ENCODE results near the gene BRSK2. TPM values are rescaled to one million over a fixed set of nuclear protein-coding genes. Genes with fewer than 3 reads are reported as not detected.

BRSK2 gene
- total and polyA plus RNA-seq, 2 of the 4 experiments (the other 2 are of a cell fraction) = 0.18 to 0.62 TPM

DNA sequence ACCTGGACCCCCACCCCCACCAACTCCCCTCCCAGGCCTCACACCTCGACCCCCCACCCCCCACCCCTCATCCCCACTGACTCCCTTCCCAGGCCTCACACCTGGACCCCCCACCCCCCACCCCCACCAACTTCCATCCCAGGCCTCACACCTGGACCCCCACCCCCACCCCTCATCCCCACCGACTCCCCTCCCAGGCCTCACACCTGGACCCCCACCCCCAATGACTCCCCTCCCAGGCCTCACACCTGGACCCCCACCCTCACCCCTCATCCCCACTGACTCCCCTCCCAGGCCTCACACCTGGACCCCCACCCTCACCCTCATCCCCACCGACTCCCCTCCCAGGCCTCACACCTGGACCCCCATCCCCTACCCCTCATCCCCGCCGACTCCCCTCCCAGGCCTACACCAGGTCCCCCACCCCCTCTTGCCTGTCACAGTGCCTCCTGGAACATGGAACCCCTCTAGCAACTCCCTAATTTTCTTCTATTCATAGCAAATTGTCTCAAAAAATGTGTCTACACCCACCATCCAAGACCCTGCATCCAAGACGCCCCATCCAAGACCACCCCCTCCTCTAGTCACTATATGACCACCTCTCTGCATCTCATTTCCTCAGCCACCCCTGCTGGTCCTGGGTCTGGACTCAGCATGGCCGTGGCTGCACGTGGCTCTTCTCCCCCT is 36.9 kb upstream of the BRSK2 start:
- Histone ChIP-seq H3K14ac (replicated peaks; ENCODE audit: low read depth, low read length) (no peak overlapping the region), H3K9me1 (ENCODE audit: insufficient read depth, low read length) (no peaks in the 10 kb centered on the region), H3K23ac (ENCODE audit: low read depth, low read length) (no peak overlapping the region), H2AFZ (replicated peaks; ENCODE audit: low read length, poor library complexity) (no peak overlapping the region), H3K36me3 (ENCODE audit: control insufficient read depth, insufficient read depth, low read length) (no peaks in the 10 kb centered on the region), H4K8ac (ENCODE audit: low read depth in 2 of 2, low read length in 2 of 2) (no peak overlapping the region), H2AK9ac (replicated peaks; ENCODE audit: low read depth, low read length, poor library complexity) (no peak overlapping the region), H3K79me1 (ENCODE audit: low read depth in 1 of 2, low read length in 2 of 2) (no peaks in the 10 kb centered on the region), H2BK15ac (ENCODE audit: low read depth, low read length) (no peak overlapping the region), H3K9me3 (ENCODE audit: control insufficient read depth, insufficient read depth, low read length) (no peaks in the 10 kb centered on the region), H3K18ac (ENCODE audit: low read depth, low read length) (no peak overlapping the region), H2AK5ac (ENCODE audit: low read depth, low read length) (no peak overlapping the region), H3K4ac (ENCODE audit: low read depth, low read length) (no peak overlapping the region), H3K27me3 (ENCODE audit: control insufficient read depth, insufficient read depth, low read length) (peaks cover 40% of the 10 kb centered on the region), H2BK5ac (ENCODE audit: low read depth, low read length, poor library complexity, severe bottlenecking) (no peak overlapping the region), H2BK120ac (ENCODE audit: low read depth, low read length) (no peak overlapping the region), H3K56ac (ENCODE audit: extremely low read depth, insufficient read depth, low read length) (no peak overlapping the region), H3K4me3 (ENCODE audit: insufficient read depth, low read depth, low read length) (no peak overlapping the region), H3K9ac (ENCODE audit: low read depth, low read length) (no peak overlapping the region), H4K20me1 (ENCODE audit: insufficient read depth, low read length) (no peaks in the 10 kb centered on the region), H3K4me1 (ENCODE audit: control insufficient read depth, insufficient read depth, low read length) (no peaks in the 10 kb centered on the region), H3K27ac (ENCODE audit: insufficient read depth, low read length) (no peak overlapping the region), H3K4me2 (ENCODE audit: low read depth, low read length) (no peak overlapping the region), H4K5ac (ENCODE audit: low read depth, low read length) (no peak overlapping the region), H4K91ac (ENCODE audit: insufficient read depth, low read depth, low read length) (no peak overlapping the region), H2BK20ac (ENCODE audit: low read depth, low read length) (no peak overlapping the region)
- in situ Hi-C loops (cut with MboI; ENCODE audit: low sequenced_read_pairs) (no loop called here), dilution Hi-C loops (cut with HindIII; ENCODE audit: low sequenced_read_pairs, unreplicated experiment) (no loop called here), intact Hi-C loops (cut with micrococcal nuclease) (no loop called here)
- BruUV-seq (replicated peaks) = no TSS peak
- DNase-seq (no peak), ATAC-seq (ENCODE audit: low read depth) (no peak)
- POLR2A ChIA-PET (ENCODE audit: unreplicated experiment) = no interaction called here
- TF ChIP-seq BHLHE40 (IDR thresholded peaks at IDR 0.05; ENCODE audit: low read depth, low read length) (no peak), NFE2L2 (IDR thresholded peaks at IDR 0.05; ENCODE audit: low read depth, low read length) (no peak), POLR2A (IDR thresholded peaks at IDR 0.05; ENCODE audit: low read depth, low read length) (no peak)
- CTCF ChIA-PET = no interaction called here
- 75% methylated on average over 3 of the region's 8 CpGs; no CpG with 5 or more reads in 1 of the 2 experiments for WGBS, 2 experiments (ENCODE audit: extremely low coverage in 2 of 2, insufficient read length in 1 of 2)

Measured in IMR-90 (cell line).